H1 (cell line): Measurements from ENCODE around the gene PAPSS2. TPM values are rescaled to one million over a fixed set of nuclear protein-coding genes. Genes with fewer than 3 reads are reported as not detected.

Experiments
- CTCF ChIA-PET: fragments of 300-600 bp; sonication (Branson Sonifier 250); formaldehyde crosslinking; loops from one replicate; lab custom pipeline; 2021; ENCODE audit not compliant: partially characterized antibody; lab: Charles Lee
- POLR2A ChIA-PET: fragments of 300-600 bp; sonication (Branson Sonifier 250); formaldehyde crosslinking; loops from one replicate; lab custom pipeline; 2021; ENCODE audit warnings: inconsistent platforms; ENCODE audit not compliant: partially characterized antibody; lab: Charles Lee
- DNase-seq, 2 experiments: peaks; one replicate each; pipeline versions ENCODE4 v3.0.0 to v3.0.0-alpha.2; 2010 to 2022; ENCODE audit warnings: low spot score in 2 of 2, low read depth in 1 of 2, mixed read lengths in 1 of 2
- FAIRE-seq: peaks from 2 replicates; lab custom pipeline; 2011; peaks lifted over from hg19 to GRCh38; lab: Jason Lieb, UNC
- H2AFZ ChIP-seq: 2 replicates; pipeline ENCODE4 v1.8.1; 2012; ENCODE audit warnings: low read length, inconsistent platforms
- H2AK5ac ChIP-seq: 2 replicates; pipeline ENCODE4 v1.6.1; 2013; ENCODE audit warnings: low read depth, low read length
- H2BK120ac ChIP-seq: replicated peaks from 2 replicates; pipeline ENCODE3; 2013; ENCODE audit warnings: low read depth, low read length, inconsistent platforms
- H2BK12ac ChIP-seq: 2 replicates; pipeline ENCODE4 v1.6.1; 2013; ENCODE audit warnings: low read depth, low read length
- H2BK15ac ChIP-seq: 2 replicates; pipeline ENCODE4 v1.6.1; 2013; ENCODE audit warnings: low read length
- H2BK20ac ChIP-seq: 2 replicates; pipeline ENCODE4 v1.6.1; 2013; ENCODE audit warnings: low read length
- H2BK5ac ChIP-seq: 2 replicates; pipeline ENCODE4 v1.6.1; 2013; ENCODE audit warnings: low read depth, low read length
- H3K14ac ChIP-seq: 2 replicates; pipeline ENCODE4 v1.6.1; 2013; ENCODE audit warnings: inconsistent platforms; ENCODE audit not compliant: insufficient read length
- H3K18ac ChIP-seq: 2 replicates; pipeline ENCODE4 v1.6.1; 2013; ENCODE audit warnings: low read length; ENCODE audit errors: extremely low read depth
- H3K23ac ChIP-seq: 2 replicates; pipeline ENCODE4 v1.6.1; 2013; ENCODE audit warnings: inconsistent platforms; ENCODE audit not compliant: insufficient read length
- H3K23me2 ChIP-seq: 2 replicates; pipeline ENCODE4 v1.6.1; 2013; ENCODE audit warnings: low read depth, low read length
- H3K27ac ChIP-seq: 2 replicates; pipeline ENCODE4 v1.6.1; 2011; ENCODE audit warnings: low read depth, low read length, inconsistent platforms
- H3K27me3 ChIP-seq, 4 experiments: replicated peaks in 1 of 4; 1 replicate in 1 of 4; 2 replicates in 3 of 4; pipeline versions ENCODE4 v1.6.1 to v1.8.1; 2011 to 2013; ENCODE audit warnings: low read length in 3 of 4, mild to moderate bottlenecking in 3 of 4, inconsistent platforms in 2 of 4, mixed read lengths in 2 of 4, moderate library complexity in 1 of 4; ENCODE audit not compliant: control insufficient read depth in 3 of 4, insufficient read depth in 3 of 4; ENCODE audit errors: extremely low read depth in 1 of 4
- H3K36me3 ChIP-seq, 4 experiments: 2 replicates each; pipeline versions ENCODE4 v1.6.1 to v1.8.1; 2011 to 2013; ENCODE audit warnings: mild to moderate bottlenecking in 4 of 4, low read length in 3 of 4, moderate library complexity in 2 of 4, control low read depth in 1 of 4, inconsistent platforms in 1 of 4; ENCODE audit not compliant: insufficient read depth in 4 of 4, control insufficient read depth in 2 of 4
- H3K4ac ChIP-seq: replicated peaks from 2 replicates; pipeline ENCODE3; 2013; ENCODE audit warnings: low read length, low read depth, mixed read lengths, inconsistent platforms; ENCODE audit not compliant: insufficient read length
- H3K4me1 ChIP-seq, 4 experiments: replicated peaks in 1 of 4; 1 replicate in 1 of 4; 2 replicates in 3 of 4; pipeline versions ENCODE4 v1.6.1 to v1.8.1; 2011 to 2013; ENCODE audit warnings: low read length in 3 of 4, inconsistent platforms in 2 of 4, mixed read lengths in 1 of 4; ENCODE audit not compliant: insufficient read depth in 4 of 4, control insufficient read depth in 3 of 4
- H3K4me2 ChIP-seq, 2 experiments: 2 replicates each; pipeline versions ENCODE4 v1.6.1 to v1.8.1; 2011 to 2013; ENCODE audit warnings: low read depth in 2 of 2, low read length in 2 of 2, control low read depth in 1 of 2, inconsistent platforms in 1 of 2, mild to moderate bottlenecking in 1 of 2; ENCODE audit not compliant: insufficient read depth in 1 of 2
- H3K4me3 ChIP-seq, 4 experiments: fragments of 200-600, 300-600 bp in 1 of 4; sonication (generic), shearing (Covaris generic), sonication (Bioruptor Twin) in 1 of 4; 2 replicates each; pipeline versions ENCODE4 v1.5.1 to v1.8.1; 2011 to 2016; ENCODE audit warnings: low read length in 4 of 4, low read depth in 3 of 4, control low read depth in 2 of 4, inconsistent platforms in 2 of 4, mild to moderate bottlenecking in 2 of 4, mixed read lengths in 1 of 4, moderate library complexity in 1 of 4; ENCODE audit not compliant: insufficient read depth in 2 of 4; ENCODE audit errors: extremely low read depth in 1 of 4
- H3K56ac ChIP-seq: replicated peaks from 2 replicates; pipeline ENCODE3; 2013; ENCODE audit warnings: low read depth, mild to moderate bottlenecking, mixed read lengths, low read length, inconsistent platforms; ENCODE audit not compliant: insufficient read length
- H3K79me1 ChIP-seq: 2 replicates; pipeline ENCODE4 v1.6.1; 2013; ENCODE audit warnings: low read depth, low read length, control low read depth
- H3K79me2 ChIP-seq, 2 experiments: 2 replicates each; pipeline versions ENCODE4 v1.6.1 to v1.8.1; 2012 to 2013; ENCODE audit warnings: low read length in 2 of 2, mild to moderate bottlenecking in 2 of 2, inconsistent platforms in 1 of 2; ENCODE audit not compliant: insufficient read depth in 2 of 2, control insufficient read depth in 1 of 2
- H3K9ac ChIP-seq, 4 experiments: replicated peaks in 1 of 4; 1 replicate in 1 of 4; 2 replicates in 3 of 4; pipeline versions ENCODE4 v1.6.1 to v1.8.1; 2011 to 2013; ENCODE audit warnings: low read depth in 3 of 4, low read length in 3 of 4, control low read depth in 2 of 4, mild to moderate bottlenecking in 2 of 4, moderate library complexity in 2 of 4, inconsistent platforms in 1 of 4; ENCODE audit errors: extremely low read depth in 1 of 4
- H3K9me3 ChIP-seq, 2 experiments: 2 replicates each; pipeline versions ENCODE4 v1.6.1 to v1.8.1; 2012 to 2013; ENCODE audit warnings: mild to moderate bottlenecking in 2 of 2, moderate library complexity in 2 of 2, control low read depth in 1 of 2, inconsistent platforms in 1 of 2, low read depth in 1 of 2, low read length in 1 of 2, mixed read lengths in 1 of 2; ENCODE audit not compliant: insufficient read depth in 2 of 2
- H4K20me1 ChIP-seq, 2 experiments: replicated peaks in 1 of 2; 2 replicates each; pipeline versions ENCODE3 to v1.8.1; 2011 to 2013; ENCODE audit warnings: inconsistent platforms in 2 of 2, low read length in 2 of 2, mild to moderate bottlenecking in 1 of 2; ENCODE audit not compliant: insufficient read depth in 2 of 2, control insufficient read depth in 1 of 2
- H4K5ac ChIP-seq: 2 replicates; pipeline ENCODE4 v1.6.1; 2013; ENCODE audit warnings: low read length, low read depth, mixed read lengths, inconsistent platforms; ENCODE audit not compliant: insufficient read length
- H4K8ac ChIP-seq: 2 replicates; pipeline ENCODE4 v1.8.0; 2013; ENCODE audit warnings: mild to moderate bottlenecking, moderate library complexity, low read length, inconsistent platforms; ENCODE audit not compliant: insufficient read depth; ENCODE audit errors: extremely low read depth
- H4K91ac ChIP-seq: replicated peaks from 2 replicates; pipeline ENCODE3; 2013; ENCODE audit warnings: low read length, mixed read lengths, inconsistent platforms; ENCODE audit not compliant: insufficient read length
- BACH1 ChIP-seq: IDR thresholded peaks from 2 replicates; pipeline ENCODE4 v1.6.1; 2012; ENCODE audit warnings: low read length, improper control_type of control experiment
- FOSL1 ChIP-seq: IDR thresholded peaks from 2 replicates; pipeline ENCODE4 v1.6.1; 2011; ENCODE audit warnings: mild to moderate bottlenecking, low read depth, low read length, moderate library complexity; ENCODE audit not compliant: insufficient read depth
- NANOG ChIP-seq: IDR thresholded peaks from 2 replicates; pipeline ENCODE4 v1.6.1; 2011; ENCODE audit warnings: low read length, low read depth, mild to moderate bottlenecking, inconsistent platforms; ENCODE audit not compliant: insufficient read depth, poor library complexity, severe bottlenecking
- POLR2AphosphoS5 ChIP-seq: IDR thresholded peaks from 2 replicates; pipeline ENCODE4 v1.6.1; 2011; ENCODE audit warnings: low read depth, low read length
- SIX5 ChIP-seq: IDR thresholded peaks from 2 replicates; pipeline ENCODE4 v1.6.1; 2011; ENCODE audit warnings: mild to moderate bottlenecking, low read depth, low read length
- WGBS, 2 experiments: shearing (Covaris generic) in 1 of 2; methylation state at CpG; one replicate each; pipeline versions ENCODE4 v1.1.6 to v1.1.7; 2013 to 2015; ENCODE audit warnings: low lambda C conversion rate in 2 of 2, mixed read lengths in 2 of 2, inconsistent platforms in 1 of 2, low coverage in 1 of 2, missing lambda C conversion rate in 1 of 2; ENCODE audit not compliant: insufficient replicate concordance in 2 of 2, insufficient coverage in 1 of 2, insufficient read length in 1 of 2; ENCODE audit errors: extremely low coverage in 1 of 2, missing lambda C conversion rate in 1 of 2; 5-methylcytosine and 5-hydroxymethylcytosine counted together
- polyA plus RNA-seq, 7 experiments: library from polyadenylated mRNA; depleted of rRNA in 3 of 7; stranded (reverse) in 5 of 7; unstranded in 2 of 7; fragments of >200 nt in 5 of 7; fragments of 200-250 nt in 2 of 7; gene quantifications; 1 replicate in 5 of 7; 2 replicates in 1 of 7; 4 replicates in 1 of 7; pipeline versions ENCODE4 v1.2.1 to v1.2.3, GENCODE V29; 2011 to 2013; ENCODE audit warnings: missing spikeins in 2 of 7, mixed read lengths in 2 of 7
- total RNA-seq: library from RNA; stranded (reverse); fragmentation: NEBNext Ultra II Directional; extraction: Animal tissue kit (Norgen Biotek cat#: 25700); gene quantifications from 2 replicates; pipeline ENCODE4 v1.2.1, GENCODE V29; 2021
- TF ChIP-seq, protein P1 (sequence below): IDR thresholded peaks from 2 replicates; pipeline ENCODE4 v1.6.1; 2011; ENCODE audit warnings: low read length, improper control_type of control experiment
- TF ChIP-seq, protein P2 (sequence below), 3 experiments: IDR thresholded peaks; 1 replicate in 2 of 3; 2 replicates in 1 of 3; pipeline versions ENCODE4 v1.5.1 to v1.6.1; 2011; ENCODE audit warnings: low read length in 3 of 3, mild to moderate bottlenecking in 3 of 3, inconsistent platforms in 2 of 3, low read depth in 1 of 3, moderate library complexity in 1 of 3; ENCODE audit not compliant: insufficient read depth in 1 of 3; ENCODE audit errors: control extremely low read depth in 1 of 3

PAPSS2 gene
- total and polyA plus RNA-seq, 2 of the 8 experiments (the other 6 are each of a cell fraction or from before 2014, with no cell fraction given), result 7.6 to 20.2 TPM

DNA sequence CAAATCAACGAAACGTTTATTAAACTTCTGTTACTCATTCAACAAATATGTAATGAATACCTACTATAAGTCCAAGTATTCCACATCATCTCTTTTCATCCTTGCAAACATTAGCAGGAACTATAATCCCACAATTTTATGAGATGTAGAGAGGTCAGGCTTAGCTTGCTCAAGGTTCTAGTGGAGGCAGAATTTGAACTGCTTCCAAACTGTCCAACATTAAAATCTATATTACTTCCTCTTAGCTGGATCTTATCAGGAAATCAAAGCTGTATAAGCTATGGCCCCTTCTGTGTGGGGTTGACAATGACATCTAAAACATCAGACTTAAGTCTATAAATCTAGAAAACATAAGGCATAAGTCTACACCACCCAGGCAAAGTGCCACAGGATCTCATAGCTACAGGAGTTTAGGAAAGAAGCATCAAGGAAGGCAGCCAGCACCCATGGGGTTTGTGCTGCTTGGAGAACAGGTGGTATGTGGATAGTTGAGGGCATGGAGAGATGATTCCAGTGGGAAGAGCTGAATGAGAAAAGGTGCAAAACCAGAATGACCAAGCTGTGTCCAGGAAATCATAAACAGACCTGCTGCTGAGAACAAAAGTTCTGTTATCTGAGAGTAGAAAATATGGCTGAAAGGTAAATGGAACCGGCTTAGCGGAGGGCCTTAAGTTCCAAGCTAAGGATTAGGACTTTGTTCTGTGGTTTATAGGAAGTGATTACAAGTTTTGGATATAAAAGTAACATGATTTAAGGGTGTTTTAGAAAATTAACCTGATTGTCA lies 34.5 kb downstream of the PAPSS2 start:
- H2BK120ac ChIP-seq, result no peak overlapping the region
- no peak overlapping the region for H3K4me3 ChIP-seq
- H2AFZ ChIP-seq, result no peak overlapping the region
- no peak overlapping the region for H3K27ac ChIP-seq
- H3K56ac ChIP-seq, result no peak overlapping the region
- no peak overlapping the region for H4K91ac ChIP-seq
- no peaks in the 10 kb centered on the region for H3K4me1 ChIP-seq
- H3K79me2 ChIP-seq, result no peaks in the 10 kb centered on the region
- H4K5ac ChIP-seq, result no peak overlapping the region
- 93% methylated on average over 4 of the region's 4 CpGs; no CpG with 5 or more reads in 1 of the 2 experiments for WGBS, 2 experiments
- H4K8ac ChIP-seq, result no peak overlapping the region
- H2AK5ac ChIP-seq, result no peak overlapping the region
- CTCF ChIA-PET, result interaction anchor here (0.5 to 1.3 kb wide), 3 partner anchors 9 to 446 kb away, joined by 3 to 6 read pairs (median 3); no protein-coding TSS in a partner anchor
- H3K36me3 ChIP-seq, result no peaks in the 10 kb centered on the region
- H3K23ac ChIP-seq, result no peak overlapping the region
- no peak overlapping the region for H3K9ac ChIP-seq
- no peak overlapping the region for H3K4ac ChIP-seq
- no peak overlapping the region for H2BK5ac ChIP-seq
- no peaks in the 10 kb centered on the region for H3K23me2 ChIP-seq
- H3K14ac ChIP-seq, result no peak overlapping the region
- H3K9me3 ChIP-seq, result no peaks in the 10 kb centered on the region
- no peaks in the 10 kb centered on the region for H3K27me3 ChIP-seq
- H2BK20ac ChIP-seq, result no peak overlapping the region
- H2BK12ac ChIP-seq, result no peak overlapping the region
- no peaks in the 10 kb centered on the region for H4K20me1 ChIP-seq
- no peak for DNase-seq
- H2BK15ac ChIP-seq, result no peak overlapping the region
- H3K4me2 ChIP-seq, result no peak overlapping the region
- 0 out of 2 replicates have a peak, but pooled peaks cover 5% of the 10 kb centered on the region for H3K79me1 ChIP-seq
- no peak overlapping the region for H3K18ac ChIP-seq
- no peak for FAIRE-seq
- POLR2A ChIA-PET, result interaction anchor here (0.9 kb wide), 1 partner anchor 10 kb away, joined by 3 read pairs; no protein-coding TSS in a partner anchor
- no peak for TF ChIP-seq POLR2AphosphoS5
- TF ChIP-seq NANOG, result no peak
- TF ChIP-seq BACH1, result no peak
- TF ChIP-seq, protein P1, sequence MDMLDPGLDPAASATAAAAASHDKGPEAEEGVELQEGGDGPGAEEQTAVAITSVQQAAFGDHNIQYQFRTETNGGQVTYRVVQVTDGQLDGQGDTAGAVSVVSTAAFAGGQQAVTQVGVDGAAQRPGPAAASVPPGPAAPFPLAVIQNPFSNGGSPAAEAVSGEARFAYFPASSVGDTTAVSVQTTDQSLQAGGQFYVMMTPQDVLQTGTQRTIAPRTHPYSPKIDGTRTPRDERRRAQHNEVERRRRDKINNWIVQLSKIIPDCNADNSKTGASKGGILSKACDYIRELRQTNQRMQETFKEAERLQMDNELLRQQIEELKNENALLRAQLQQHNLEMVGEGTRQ, result no peak
- TF ChIP-seq, protein P2, sequence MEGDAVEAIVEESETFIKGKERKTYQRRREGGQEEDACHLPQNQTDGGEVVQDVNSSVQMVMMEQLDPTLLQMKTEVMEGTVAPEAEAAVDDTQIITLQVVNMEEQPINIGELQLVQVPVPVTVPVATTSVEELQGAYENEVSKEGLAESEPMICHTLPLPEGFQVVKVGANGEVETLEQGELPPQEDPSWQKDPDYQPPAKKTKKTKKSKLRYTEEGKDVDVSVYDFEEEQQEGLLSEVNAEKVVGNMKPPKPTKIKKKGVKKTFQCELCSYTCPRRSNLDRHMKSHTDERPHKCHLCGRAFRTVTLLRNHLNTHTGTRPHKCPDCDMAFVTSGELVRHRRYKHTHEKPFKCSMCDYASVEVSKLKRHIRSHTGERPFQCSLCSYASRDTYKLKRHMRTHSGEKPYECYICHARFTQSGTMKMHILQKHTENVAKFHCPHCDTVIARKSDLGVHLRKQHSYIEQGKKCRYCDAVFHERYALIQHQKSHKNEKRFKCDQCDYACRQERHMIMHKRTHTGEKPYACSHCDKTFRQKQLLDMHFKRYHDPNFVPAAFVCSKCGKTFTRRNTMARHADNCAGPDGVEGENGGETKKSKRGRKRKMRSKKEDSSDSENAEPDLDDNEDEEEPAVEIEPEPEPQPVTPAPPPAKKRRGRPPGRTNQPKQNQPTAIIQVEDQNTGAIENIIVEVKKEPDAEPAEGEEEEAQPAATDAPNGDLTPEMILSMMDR (IDR thresholded peaks at IDR 0.05; ENCODE audit: control extremely low read depth in 1 of 3, insufficient read depth in 1 of 3, low read depth in 1 of 3, low read length in 3 of 3), result no peak
- TF ChIP-seq FOSL1, result no peak
- no peak for TF ChIP-seq SIX5
